NCI-H524 (cell line): ENCODE data around the gene DNAJC30.
A peak's percentile ranks its signal among the peaks of the same experiment; 100 is the strongest.
"Not testable (repeated sequence)": the region's sequence is repeated elsewhere in the genome, so short reads cannot be mapped to it uniquely, and the experiment has no call there.

Source experiments
- DNase-seq, 2 experiments: peaks; one replicate each; lab custom pipeline; 2025; lab: John Stamatoyannopoulos, UW

The DNAJC30 gene

DNA sequence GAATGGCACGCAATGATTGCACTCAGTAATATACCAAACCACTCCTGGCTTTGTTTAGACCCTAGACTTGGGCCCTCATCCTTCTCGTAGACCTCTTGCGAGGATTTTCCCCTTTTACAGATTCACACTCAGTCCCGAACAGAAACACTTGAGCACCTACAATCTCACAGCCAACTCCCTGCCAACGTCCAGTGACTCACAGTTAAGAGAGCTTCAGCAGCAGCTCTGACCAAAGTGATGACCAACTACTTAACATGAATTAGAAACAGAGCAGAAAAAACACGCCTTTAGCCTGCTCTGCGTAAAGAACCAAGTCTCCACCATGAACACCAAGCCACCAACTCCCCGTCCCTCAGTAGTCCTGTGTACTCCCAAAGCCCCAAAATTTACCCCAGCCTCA is 2.2 kb downstream of the DNAJC30 start:
- no peak for DNase-seq

DNA sequence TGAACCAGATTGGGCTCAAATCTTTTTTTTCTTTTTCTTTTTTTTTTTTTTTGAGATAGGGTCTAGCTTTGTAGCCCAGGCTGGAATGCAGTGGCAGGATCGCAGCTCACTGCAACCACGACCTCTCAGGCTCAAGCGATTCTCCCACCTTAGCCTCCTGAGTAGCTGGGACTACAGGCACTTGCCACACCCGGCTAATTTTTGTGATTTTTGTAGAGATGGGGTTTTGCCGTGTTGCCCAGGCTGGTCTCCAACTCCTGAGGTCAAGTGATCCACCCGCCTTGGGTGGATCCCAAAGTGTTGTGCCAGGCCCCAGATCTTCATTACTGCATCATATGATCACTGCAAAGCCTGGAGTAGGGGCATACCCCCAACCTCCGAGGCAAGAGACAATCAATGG is 2.8 kb downstream of the DNAJC30 start:
- no peak for DNase-seq

DNA sequence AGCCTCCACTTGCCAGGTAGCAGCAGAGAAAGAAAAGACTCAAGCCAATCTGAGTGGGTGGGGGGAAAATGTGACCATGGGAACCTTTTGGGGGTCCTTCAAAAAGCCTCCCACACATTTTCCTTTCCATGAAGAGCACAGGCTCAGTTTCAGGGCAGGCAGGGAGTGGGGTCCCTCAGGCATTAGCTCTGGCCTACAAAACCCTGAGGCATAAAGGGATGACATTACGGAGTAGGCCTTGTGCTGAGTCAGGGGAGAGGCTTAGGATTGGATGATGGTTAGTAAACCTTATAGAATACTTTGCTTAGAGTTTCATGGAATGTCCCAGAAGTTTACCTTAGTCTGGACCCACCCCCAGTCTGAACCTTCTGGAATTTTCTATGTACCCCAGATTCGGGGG is 3.5 kb downstream of the DNAJC30 start:
- no peak for DNase-seq

DNA sequence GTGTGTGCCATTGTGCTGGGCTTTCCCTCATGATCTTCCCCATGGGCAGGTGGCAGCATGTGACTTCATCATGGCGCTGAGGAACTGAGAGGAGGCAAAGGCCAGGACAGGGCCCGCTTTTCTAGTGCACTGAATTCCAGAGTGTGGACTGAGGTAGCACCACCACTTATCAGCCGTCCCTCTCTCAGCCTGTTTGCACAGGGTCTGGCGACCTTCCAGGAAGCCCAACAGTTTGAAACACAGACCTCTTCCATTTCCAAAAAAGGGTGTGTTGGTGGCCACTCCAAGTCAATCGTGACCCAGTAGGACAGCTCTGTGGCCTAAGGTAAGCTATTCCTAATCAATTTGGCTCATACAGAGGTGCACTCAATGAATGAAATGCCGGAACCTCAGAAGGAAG is 4.4 kb downstream of the DNAJC30 start:
- DNase-seq = no peak

- DNase-seq = not testable (repeated sequence)
These were observed 7.2 kb downstream of the DNAJC30 start for GRCh38 chr7:73676062-73676461.

GRCh38 chr7:73674468-73675124 is 8.7 kb downstream of the DNAJC30 start:
- no peak for DNase-seq

GRCh38 chr7:73671857-73672445 is 11.3 kb downstream of the DNAJC30 start:
- DNase-seq = no peak

DNA sequence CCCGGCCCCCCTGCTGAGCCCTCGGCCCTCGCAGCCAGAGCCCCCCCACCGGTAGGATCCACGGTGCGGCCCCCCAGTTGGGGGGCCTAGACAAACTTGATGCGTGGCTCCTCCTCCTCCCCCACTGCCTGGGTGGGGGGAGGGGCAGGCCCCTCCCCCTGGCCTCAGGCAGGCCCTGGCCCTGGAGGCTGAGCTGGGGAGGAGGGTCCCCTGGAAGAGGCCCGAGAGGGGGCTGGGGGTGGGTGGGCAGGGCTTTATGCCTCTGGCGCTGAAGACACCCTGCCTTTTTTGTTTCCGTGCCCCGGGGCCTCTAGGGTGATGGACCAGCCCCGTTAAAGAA is 12.0 kb downstream of the DNAJC30 start:
- no peak for DNase-seq

GRCh38 chr7:73669858-73670385 is 13.3 kb downstream of the DNAJC30 start:
- no peak for DNase-seq

DNA sequence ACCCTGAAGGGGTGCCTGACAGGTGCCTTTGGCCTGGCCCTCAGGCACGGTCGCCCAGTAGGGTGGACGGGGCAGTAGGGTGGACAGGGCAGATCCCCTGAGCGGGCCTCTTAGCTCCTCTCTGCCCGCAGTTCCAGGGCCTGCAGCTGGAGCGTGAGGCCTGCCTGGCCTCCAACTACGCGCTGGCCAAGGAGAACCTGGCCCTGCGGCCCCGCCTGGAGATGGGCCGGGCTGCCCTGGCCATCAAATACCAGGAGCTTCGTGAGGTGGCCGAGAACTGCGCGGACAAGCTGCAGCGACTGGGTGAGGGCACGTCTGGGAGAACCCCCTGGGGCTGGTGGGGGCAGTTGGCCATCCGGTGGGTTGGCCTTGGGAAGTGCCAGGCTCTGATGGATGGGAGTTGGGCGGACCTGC is 14.0 kb downstream of the DNAJC30 start:
- DNase-seq = no peak

DNA sequence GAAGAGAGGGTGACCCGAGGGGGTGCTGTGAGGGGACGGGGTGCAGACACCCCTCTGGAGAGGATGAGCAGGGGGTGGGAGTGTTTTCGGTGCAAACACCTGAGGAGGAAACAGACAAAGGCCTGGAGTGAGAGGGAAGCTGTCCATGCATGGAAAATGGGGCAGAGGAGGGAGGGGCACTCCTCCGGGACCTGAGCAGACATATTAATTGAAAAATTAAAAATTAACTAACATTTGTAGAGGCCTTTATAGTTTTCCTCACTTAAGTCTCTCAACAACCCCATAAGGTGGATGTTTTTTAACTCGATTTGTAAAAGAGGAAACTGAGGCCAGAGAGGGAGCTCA is 14.4 kb downstream of the DNAJC30 start:
- DNase-seq = no peak

DNA sequence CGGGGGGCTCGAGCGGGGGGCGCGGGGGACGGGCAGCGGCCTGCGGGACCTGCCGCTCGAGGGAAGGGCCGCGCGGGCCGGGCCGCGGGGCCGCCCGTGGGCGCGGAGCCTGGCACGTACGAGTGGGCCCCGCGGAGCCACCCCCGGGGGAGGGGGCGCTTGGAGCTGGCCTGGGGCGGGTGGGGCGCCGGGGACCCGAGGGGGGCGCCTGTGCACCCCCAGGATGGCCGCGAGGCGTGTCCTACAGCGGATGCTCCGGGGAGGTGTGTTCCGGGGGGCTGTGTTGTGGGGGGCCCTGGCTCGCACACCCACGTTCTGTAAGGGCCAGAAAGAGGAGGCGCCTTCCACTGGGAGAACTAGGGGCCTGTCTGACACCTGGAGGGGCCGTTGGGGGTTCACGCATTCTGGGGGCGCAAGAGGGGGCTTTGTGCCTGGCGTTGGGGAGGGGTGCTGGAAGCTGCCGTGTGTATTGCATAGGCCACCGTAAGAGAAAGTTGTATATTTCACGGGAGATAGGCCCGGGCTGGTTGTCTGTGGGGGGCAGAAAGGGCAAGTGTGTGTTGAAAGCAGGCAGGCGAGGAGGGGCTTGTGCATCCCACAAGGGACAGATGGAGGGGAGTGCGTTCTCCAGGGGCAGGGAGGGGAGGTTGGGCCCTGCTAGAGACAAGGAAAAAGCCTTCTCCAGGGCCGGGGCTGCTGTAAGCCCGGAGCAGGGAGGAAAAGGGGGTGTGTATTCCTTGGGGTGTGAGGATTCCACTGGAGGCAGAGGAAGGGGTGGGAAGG is 15.0 kb downstream of the DNAJC30 start:
- DNase-seq = peak; percentile 65 to 83

DNA sequence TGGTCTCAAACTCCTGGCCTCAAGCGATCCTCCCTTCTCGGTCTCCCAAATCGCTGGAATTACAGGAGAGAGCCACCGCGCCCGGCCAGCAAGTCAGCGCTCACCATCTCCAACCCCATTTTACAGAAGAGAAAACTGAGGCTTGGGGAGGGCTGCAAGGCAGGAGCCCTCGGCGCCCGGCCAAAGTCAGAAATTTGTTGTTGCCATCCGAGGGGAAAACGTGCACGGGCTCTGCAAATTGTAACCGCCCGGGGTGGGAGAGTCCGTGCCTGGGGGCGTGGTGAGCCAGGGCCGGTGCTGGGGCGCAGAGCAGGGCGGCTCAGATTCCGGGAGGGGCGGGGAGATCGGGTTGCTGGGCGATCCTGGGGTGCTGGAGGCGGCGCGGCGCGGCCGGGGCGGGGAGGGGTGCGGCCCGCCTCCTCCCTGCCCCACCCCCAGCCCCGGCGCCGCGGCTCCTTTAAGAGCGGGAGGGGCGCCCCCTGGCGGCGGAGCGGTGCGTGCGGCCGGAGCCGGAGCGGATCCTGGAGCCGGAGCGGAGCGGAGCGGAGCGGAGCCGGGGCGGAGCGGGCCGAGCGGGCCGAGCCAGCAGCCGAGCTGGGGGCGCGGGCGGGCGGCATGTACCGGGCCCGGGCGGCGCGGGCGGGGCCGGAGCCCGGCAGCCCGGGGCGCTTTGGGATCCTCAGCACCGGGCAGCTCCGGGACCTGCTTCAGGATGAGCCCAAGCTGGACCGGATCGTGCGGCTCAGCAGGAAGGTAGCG is 15.7 kb downstream of the DNAJC30 start, which contains the start of gene VPS37D:
Gene VPS37D, plus strand, starts transcription at position 488 of the 759 bp plus-strand sequence. Its CDS starts 128 bp downstream, at position 616.
- peak; percentile 46 to 77 for DNase-seq

GRCh38 chr7:73663033-73663432 is 20.2 kb downstream of the DNAJC30 start:
- no peak for DNase-seq

- DNase-seq = not testable (repeated sequence)
These were observed 22.7 kb downstream of the DNAJC30 start for GRCh38 chr7:73660594-73660993.

GRCh38 chr7:73659983-73660382 is 23.3 kb downstream of the DNAJC30 start:
- DNase-seq = no peak

- not testable (repeated sequence) for DNase-seq
These were observed 27.9 kb downstream of the DNAJC30 start for GRCh38 chr7:73655309-73655708.

DNA sequence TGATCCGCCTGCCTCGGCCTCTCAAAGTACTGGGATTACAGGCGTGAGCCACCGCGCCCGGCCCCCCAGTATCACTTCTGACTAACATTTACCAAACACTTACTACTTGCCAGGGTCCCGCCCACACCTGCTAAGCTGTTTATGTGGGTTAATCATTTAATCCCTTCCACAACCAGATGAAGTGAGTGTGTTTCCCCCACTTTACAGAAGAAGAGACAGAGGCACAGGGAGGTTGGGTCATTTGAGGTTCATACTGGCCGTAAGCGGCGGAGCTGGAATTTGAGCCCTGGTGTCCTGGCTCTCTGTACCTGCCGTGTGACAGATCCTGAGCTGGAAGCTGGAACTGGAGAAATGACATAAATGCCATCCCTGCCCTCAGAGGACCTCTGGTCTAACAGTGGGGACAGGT is 30.7 kb downstream of the DNAJC30 start:
- peak; percentile 7 to 37 for DNase-seq

GRCh38 chr7:73650524-73650923 is 32.7 kb downstream of the DNAJC30 start:
- DNase-seq = no peak

GRCh38 chr7:73649576-73649975 is 33.7 kb downstream of the DNAJC30 start:
- DNase-seq = no peak

- no peak for DNase-seq
These were observed 34.5 kb downstream of the DNAJC30 start for GRCh38 chr7:73648593-73649332.
